ENCODE results near the gene EHBP1. TPM values are rescaled to one million over a fixed set of nuclear protein-coding genes. Genes with fewer than 3 reads are reported as not detected.

The EHBP1 gene
- total and polyA plus RNA-seq, 2 donors (not counting 3 experiments of a cell fraction or from before 2014, with no cell fraction given), result 8.4 to 34.8 TPM

GRCh38 chr2:62968668-62969067 is 263.2 kb downstream of the EHBP1 start:
- Histone ChIP-seq H3K27ac (ENCODE audit: insufficient read depth, low read depth, low read length) (no peak overlapping the region), H3K79me2 (ENCODE audit: control insufficient read depth, insufficient read depth, low read length) (no peaks in the 10 kb centered on the region), H3K27me3 (ENCODE audit: control insufficient read depth in 2 of 2, insufficient read depth in 2 of 2, low read length in 2 of 2) (no peaks in the 10 kb centered on the region), H3K4me1 (ENCODE audit: control insufficient read depth, extremely low read depth, insufficient read depth, low read length) (no peaks in the 10 kb centered on the region), H3K9me3 (replicated peaks; ENCODE audit: control insufficient read depth, insufficient read depth, low read length) (no peaks in the 10 kb centered on the region), H2AFZ (ENCODE audit: low read depth, low read length) (no peak overlapping the region), H3K4me3 (replicated peaks in 1 of 3; ENCODE audit: insufficient read depth in 1 of 3, low read depth in 1 of 3, low read length in 3 of 3) (no peak overlapping the region), H3K9ac (replicated peaks; ENCODE audit: extremely low read depth, insufficient read depth, low read length) (no peak overlapping the region), H3K9me1 (replicated peaks; ENCODE audit: control insufficient read depth, extremely low read depth, insufficient read depth, low read length) (no peaks in the 10 kb centered on the region), H3K36me3 (ENCODE audit: control insufficient read depth in 2 of 2, extremely low read depth in 1 of 2, insufficient read depth in 2 of 2, low read length in 2 of 2) (no peaks in the 10 kb centered on the region), H3K4me2 (ENCODE audit: insufficient read depth, low read length) (no peak overlapping the region), H4K20me1 (replicated peaks; ENCODE audit: control insufficient read depth, extremely low read depth, insufficient read depth, low read length) (no peaks in the 10 kb centered on the region)
- CTCF ChIA-PET, result no interaction called here
- intact Hi-C loops (cut with micrococcal nuclease) (no loop called here), dilution Hi-C loops (cut with MboI; ENCODE audit: extremely low pct_ligation_motif_present, low sequenced_read_pairs) (no loop called here)
- DNase-seq (ENCODE audit: low read depth, low spot score), result no peak
- no peak for FAIRE-seq
- TF ChIP-seq JUN (IDR thresholded peaks at IDR 0.05; ENCODE audit: borderline replicate concordance, insufficient read depth, insufficient read length, low read depth) (no peak), CTCF (IDR thresholded peaks at IDR 0.05; ENCODE audit: extremely low read depth in 1 of 2, insufficient read depth in 1 of 2, low read depth in 1 of 2, low read length in 2 of 2) (no peak), FOS (IDR thresholded peaks at IDR 0.05; ENCODE audit: borderline replicate concordance, insufficient read depth, low read length) (no peak), EZH2 (IDR thresholded peaks at IDR 0.05; ENCODE audit: borderline replicate concordance, low read depth, low read length, severe bottlenecking) (no peak), POLR2AphosphoS5 (IDR thresholded peaks at IDR 0.05; ENCODE audit: insufficient read depth, low read depth, low read length) (no peak), MYC (IDR thresholded peaks at IDR 0.05; ENCODE audit: low read depth, low read length) (no peak), GATA2 (IDR thresholded peaks at IDR 0.05; ENCODE audit: insufficient read depth, insufficient read length, low read depth, low read length) (no peak), MAX (IDR thresholded peaks at IDR 0.05; ENCODE audit: insufficient read depth, insufficient read length) (no peak)
- no TSS peak for BruUV-seq (replicated peaks)
- POLR2A ChIA-PET, result no interaction called here
